Astrocyte (in vitro differentiated cells and primary cell): ENCODE results near the gene TRIO.

Experiments used
- CTCF ChIP-seq: IDR thresholded peaks from 2 replicates; pipeline ENCODE4 v1.5.1; 2011; ENCODE audit warnings: low read depth, mild to moderate bottlenecking, inconsistent platforms, low read length, moderate library complexity; ENCODE audit not compliant: insufficient read depth
- EZH2 ChIP-seq: IDR thresholded peaks from 2 replicates; pipeline ENCODE4 v1.6.1; 2012; ENCODE audit warnings: mild to moderate bottlenecking, low read length, inconsistent platforms; ENCODE audit not compliant: insufficient read depth

- TF ChIP-seq CTCF: no peak
- no peak for TF ChIP-seq EZH2
Measured at GRCh38 chr5:14187157-14187556, 44.0 kb downstream of the TRIO start.
